ENCODE data around the gene TLL2. TPM values are rescaled to one million over a fixed set of nuclear protein-coding genes. Genes with fewer than 3 reads are reported as not detected.

The TLL2 gene
- total and polyA plus RNA-seq, 4 donors = 0.07 to 0.23 (median 0.10) TPM

- no peak for ATAC-seq (ENCODE audit: insufficient read depth, low FRiP score)
- Histone ChIP-seq H3K4me1 (ENCODE audit: control insufficient read depth in 5 of 5, insufficient read depth in 5 of 5, low read length in 5 of 5) (no peaks in the 10 kb centered on the region), H3K27me3 (ENCODE audit: control insufficient read depth in 3 of 3, insufficient read depth in 3 of 3, low read length in 2 of 3) (peaks cover 0 to 17% (median 0%) of the 10 kb centered on the region in 3 donors), H3K4me3 (no peak overlapping the region), H3K27ac (ENCODE audit: low read depth in 1 of 2, low read length in 1 of 2) (no peak overlapping the region), H3K9ac (ENCODE audit: insufficient read depth in 1 of 2, low read length in 2 of 2) (no peak overlapping the region), H3K36me3 (ENCODE audit: control insufficient read depth in 4 of 4, insufficient read depth in 4 of 4, low read length in 4 of 4) (no peaks in the 10 kb centered on the region), H3K9me3 (ENCODE audit: control insufficient read depth in 4 of 4, insufficient read depth in 3 of 4, low read length in 3 of 4) (peaks cover 0 to 6% (median 0%) of the 10 kb centered on the region in 4 donors)
- TF ChIP-seq, protein P1, sequence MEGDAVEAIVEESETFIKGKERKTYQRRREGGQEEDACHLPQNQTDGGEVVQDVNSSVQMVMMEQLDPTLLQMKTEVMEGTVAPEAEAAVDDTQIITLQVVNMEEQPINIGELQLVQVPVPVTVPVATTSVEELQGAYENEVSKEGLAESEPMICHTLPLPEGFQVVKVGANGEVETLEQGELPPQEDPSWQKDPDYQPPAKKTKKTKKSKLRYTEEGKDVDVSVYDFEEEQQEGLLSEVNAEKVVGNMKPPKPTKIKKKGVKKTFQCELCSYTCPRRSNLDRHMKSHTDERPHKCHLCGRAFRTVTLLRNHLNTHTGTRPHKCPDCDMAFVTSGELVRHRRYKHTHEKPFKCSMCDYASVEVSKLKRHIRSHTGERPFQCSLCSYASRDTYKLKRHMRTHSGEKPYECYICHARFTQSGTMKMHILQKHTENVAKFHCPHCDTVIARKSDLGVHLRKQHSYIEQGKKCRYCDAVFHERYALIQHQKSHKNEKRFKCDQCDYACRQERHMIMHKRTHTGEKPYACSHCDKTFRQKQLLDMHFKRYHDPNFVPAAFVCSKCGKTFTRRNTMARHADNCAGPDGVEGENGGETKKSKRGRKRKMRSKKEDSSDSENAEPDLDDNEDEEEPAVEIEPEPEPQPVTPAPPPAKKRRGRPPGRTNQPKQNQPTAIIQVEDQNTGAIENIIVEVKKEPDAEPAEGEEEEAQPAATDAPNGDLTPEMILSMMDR (IDR thresholded peaks at IDR 0.05; ENCODE audit: control extremely low read depth, extremely low read depth) = no peak
- 71 to 87% methylated on average over 9 of the region's 9 CpGs for WGBS, 2 donors
- no peak for DNase-seq
Observed at GRCh38 chr10:96473866-96474265, 39.9 kb downstream of the TLL2 start.

DNA sequence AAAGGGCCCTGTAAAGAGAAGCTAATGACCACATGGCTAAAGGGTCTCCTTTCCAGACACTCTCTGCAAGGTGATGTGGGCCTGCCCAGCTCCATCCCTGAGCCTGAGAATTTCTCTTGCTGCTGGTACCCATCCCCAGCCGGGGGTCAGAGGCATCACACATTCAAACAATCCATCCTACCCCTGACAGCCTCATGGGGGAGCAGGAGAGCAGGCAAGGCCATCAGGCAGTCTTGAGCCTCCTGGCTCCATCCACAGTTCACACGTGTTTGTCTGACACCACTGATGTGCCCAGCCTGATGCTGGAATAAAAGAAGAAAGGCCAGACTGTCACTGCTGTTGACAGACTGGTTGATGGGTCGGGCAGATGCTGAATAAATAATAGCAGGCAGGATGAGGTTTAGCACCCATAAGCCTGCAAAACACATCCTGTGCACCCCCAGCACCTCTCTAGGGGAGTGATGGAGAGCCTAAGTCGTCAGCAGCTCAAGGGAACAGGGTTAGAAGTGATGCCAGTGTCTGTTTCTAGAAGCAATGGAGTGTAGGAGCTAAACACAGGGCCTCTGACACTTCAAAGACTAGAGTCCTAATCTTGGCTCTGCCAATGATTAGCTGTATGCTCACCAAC lies 43.5 kb downstream of the TLL2 start:
- DNase-seq (peak; percentile 16 to 42 (median 22)), ATAC-seq (ENCODE audit: insufficient read depth, low FRiP score) (no peak)
- H3K27ac ChIP-seq (ENCODE audit: low read depth in 1 of 2, low read length in 1 of 2) = no peak overlapping the region
- peaks cover 0 to 5% (median 0%) of the 10 kb centered on the region in 4 donors for H3K9me3 ChIP-seq (ENCODE audit: control insufficient read depth in 4 of 4, insufficient read depth in 3 of 4, low read length in 3 of 4)
- no peak overlapping the region for H3K4me3 ChIP-seq
- TF ChIP-seq, protein P1 (IDR thresholded peaks at IDR 0.05; ENCODE audit: control extremely low read depth, extremely low read depth) = no peak
- H3K4me1 ChIP-seq (ENCODE audit: control insufficient read depth in 5 of 5, insufficient read depth in 5 of 5, low read length in 5 of 5) = no peaks in the 10 kb centered on the region
- H3K36me3 ChIP-seq (ENCODE audit: control insufficient read depth in 4 of 4, insufficient read depth in 4 of 4, low read length in 4 of 4) = no peaks in the 10 kb centered on the region
- no peak overlapping the region for H3K9ac ChIP-seq (ENCODE audit: insufficient read depth in 1 of 2, low read length in 2 of 2)
- peaks cover 0 to 17% (median 0%) of the 10 kb centered on the region in 3 donors for H3K27me3 ChIP-seq (ENCODE audit: control insufficient read depth in 3 of 3, insufficient read depth in 3 of 3, low read length in 2 of 3)
- 24 to 30% methylated on average over 4 of the region's 4 CpGs for WGBS, 2 donors

DNA sequence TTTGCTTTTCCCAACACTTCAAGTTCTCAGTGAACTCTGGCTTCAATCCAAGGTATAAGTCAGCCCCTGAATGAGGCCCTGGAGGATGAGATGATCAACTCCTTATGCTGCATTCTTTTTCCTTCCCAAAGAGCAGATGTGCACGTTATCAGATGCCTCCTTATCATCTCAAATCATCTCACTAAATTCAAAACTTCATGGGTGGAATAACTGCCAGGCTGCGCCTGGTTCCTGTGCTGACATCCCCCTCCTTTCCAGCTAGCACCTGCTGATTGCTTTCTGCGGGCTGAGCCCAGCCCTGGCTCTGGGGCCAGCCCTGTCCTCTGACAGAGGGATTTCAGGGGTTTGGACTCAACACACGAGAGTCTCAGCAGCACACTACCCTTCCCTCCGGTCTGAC lies 44.9 kb downstream of the TLL2 start:
- no peak overlapping the region for H3K9ac ChIP-seq (ENCODE audit: insufficient read depth in 1 of 2, low read length in 2 of 2)
- peaks cover 0 to 11% (median 0%) of the 10 kb centered on the region in 3 donors for H3K27me3 ChIP-seq (ENCODE audit: control insufficient read depth in 3 of 3, insufficient read depth in 3 of 3, low read length in 2 of 3)
- WGBS, 2 donors = 50% methylated on average over 5 of the region's 5 CpGs
- ATAC-seq (ENCODE audit: insufficient read depth, low FRiP score) (no peak), DNase-seq (peak in 1 of 3 donors; percentile 9)
- TF ChIP-seq, protein P1 (IDR thresholded peaks at IDR 0.05; ENCODE audit: control extremely low read depth, extremely low read depth) = no peak
- no peaks in the 10 kb centered on the region for H3K36me3 ChIP-seq (ENCODE audit: control insufficient read depth in 4 of 4, insufficient read depth in 4 of 4, low read length in 4 of 4)
- no peak overlapping the region for H3K4me3 ChIP-seq
- no peak overlapping the region for H3K27ac ChIP-seq (ENCODE audit: low read depth in 1 of 2, low read length in 1 of 2)
- no peaks in the 10 kb centered on the region for H3K4me1 ChIP-seq (ENCODE audit: control insufficient read depth in 5 of 5, insufficient read depth in 5 of 5, low read length in 5 of 5)
- peaks cover 0 to 3% (median 0%) of the 10 kb centered on the region in 4 donors for H3K9me3 ChIP-seq (ENCODE audit: control insufficient read depth in 4 of 4, insufficient read depth in 3 of 4, low read length in 3 of 4)

All from lung (tissue), 12 donors.